HL-60/S4 (cell line): ENCODE measurements around the gene ARMC9.
"Not testable (repeated sequence)": the region's sequence is repeated elsewhere in the genome, so short reads cannot be mapped to it uniquely, and the experiment has no call there.

Source experiments
- in situ Hi-C: fragments of 300-500 bp; cut with MboI; formaldehyde crosslinking; loops from 2 replicates; pipeline ENCODE4 v1.14.3; 2022; ENCODE audit warnings: low sequenced_read_pairs

ARMC9 gene

GRCh38 chr2:231241755-231242507 is 43.5 kb downstream of the ARMC9 start:
- in situ Hi-C loops = no loop called here

GRCh38 chr2:231243866-231244265 is 45.4 kb downstream of the ARMC9 start:
- in situ Hi-C loops = no loop called here

GRCh38 chr2:231244382-231245248 is 46.2 kb downstream of the ARMC9 start:
- in situ Hi-C loops = no loop called here

GRCh38 chr2:231245249-231246094 is 47.0 kb downstream of the ARMC9 start:
- in situ Hi-C loops = no loop called here

- in situ Hi-C loops = no loop called here
Measured at GRCh38 chr2:231246171-231246842, 47.9 kb downstream of the ARMC9 start.

- in situ Hi-C loops = no loop called here
Measured at GRCh38 chr2:231250146-231250545, 51.7 kb downstream of the ARMC9 start.

GRCh38 chr2:231250698-231251097 is 52.3 kb downstream of the ARMC9 start:
- in situ Hi-C loops = no loop called here

- in situ Hi-C loops = not testable (repeated sequence)
Measured at GRCh38 chr2:231253292-231253691, 54.9 kb downstream of the ARMC9 start.

- in situ Hi-C loops = no loop called here
Measured at GRCh38 chr2:231256494-231256893, 58.1 kb downstream of the ARMC9 start.

GRCh38 chr2:231257763-231258162 is 59.3 kb downstream of the ARMC9 start:
- in situ Hi-C loops = no loop called here

- in situ Hi-C loops = no loop called here
Measured at GRCh38 chr2:231258701-231259100, 60.3 kb downstream of the ARMC9 start.

- in situ Hi-C loops = no loop called here
Measured at GRCh38 chr2:231259104-231259503, 60.7 kb downstream of the ARMC9 start.

- in situ Hi-C loops = no loop called here
Measured at GRCh38 chr2:231260442-231261208, 62.2 kb downstream of the ARMC9 start.

GRCh38 chr2:231263118-231263831 is 64.8 kb downstream of the ARMC9 start:
- in situ Hi-C loops = no loop called here

- in situ Hi-C loops = no loop called here
Measured at GRCh38 chr2:231270221-231271114, 72.0 kb downstream of the ARMC9 start.

GRCh38 chr2:231272991-231273390 is 74.6 kb downstream of the ARMC9 start:
- in situ Hi-C loops = no loop called here

GRCh38 chr2:231276987-231277386 is 78.6 kb downstream of the ARMC9 start:
- in situ Hi-C loops = no loop called here

- in situ Hi-C loops = no loop called here
Measured at GRCh38 chr2:231277962-231278361, 79.5 kb downstream of the ARMC9 start.
